ENCODE measurements around the gene APBA2.

Gene APBA2

DNA sequence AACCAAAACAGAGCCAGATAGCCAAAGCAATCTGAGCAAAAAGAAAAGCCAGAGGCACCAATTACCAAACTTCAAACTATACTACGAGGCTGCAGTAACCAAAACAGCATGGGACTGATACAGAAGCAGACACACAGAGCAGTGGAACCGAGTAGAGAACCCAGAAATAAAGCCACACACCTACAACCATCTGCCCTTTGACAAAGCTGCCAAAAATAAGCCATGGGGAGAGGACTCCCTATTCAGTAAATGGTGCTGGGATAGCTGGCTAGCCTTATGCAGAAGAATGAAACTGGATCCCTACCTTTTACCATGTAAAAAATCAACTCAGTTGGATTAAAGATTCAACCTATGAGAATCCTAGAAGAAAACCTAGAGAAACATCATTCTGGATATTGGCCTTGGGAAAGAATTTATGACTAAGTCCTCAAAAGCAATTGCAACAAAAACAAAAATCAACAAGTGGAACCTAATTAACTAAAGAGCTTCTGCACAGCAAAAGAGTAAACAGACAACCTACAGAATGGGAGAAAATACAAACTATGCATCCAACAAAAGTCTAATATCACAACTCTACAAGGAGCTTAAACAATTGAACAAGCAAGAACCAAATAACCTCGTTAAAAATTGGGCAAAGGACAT is 95.1 kb downstream of the APBA2 start:
- Histone ChIP-seq H4K20me1 (ENCODE audit: insufficient read depth, low read length) (no peaks in the 10 kb centered on the region), H3K27ac (ENCODE audit: low read length) (no peak overlapping the region)

DNA sequence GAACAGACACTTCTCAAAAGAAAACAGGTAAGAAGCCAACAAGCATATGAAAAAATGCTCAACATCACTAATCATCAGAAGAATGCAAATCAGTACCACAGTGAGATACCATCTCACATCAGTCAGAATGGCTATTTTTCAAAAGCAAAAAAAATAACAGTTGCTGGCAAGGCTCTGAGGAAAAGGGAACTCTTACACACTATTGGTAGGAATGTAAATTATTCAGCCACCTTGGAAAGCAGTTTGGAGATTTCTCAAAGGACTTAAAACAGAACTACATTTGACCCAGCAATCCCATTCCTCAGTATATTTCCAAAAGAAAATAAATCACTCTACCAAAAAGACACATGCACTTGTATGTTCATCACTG is 95.6 kb downstream of the APBA2 start:
- no peaks in the 10 kb centered on the region for H3K27me3 ChIP-seq (replicated peaks; ENCODE audit: insufficient read depth, low read length)
- no peaks in the 10 kb centered on the region for H3F3A ChIP-seq (ENCODE audit: insufficient read depth, low read length)
- TF ChIP-seq EZH2 (optimal IDR thresholded peaks at IDR 0.05; ENCODE audit: low read depth, low read length) = no peak
- TF ChIP-seq EZH2phosphoT487 (IDR thresholded peaks at IDR 0.05; ENCODE audit: low read length) = no peak
- no peaks in the 10 kb centered on the region for H3K9me2 ChIP-seq (replicated peaks; ENCODE audit: insufficient read depth, low read length)
- no peaks in the 10 kb centered on the region for H3K36me3 ChIP-seq (replicated peaks; ENCODE audit: insufficient read depth, low read length)
- H3K9me3 ChIP-seq (replicated peaks; ENCODE audit: insufficient read depth, low read length) = no peaks in the 10 kb centered on the region
- H3K27ac ChIP-seq (ENCODE audit: low read length) = no peak overlapping the region
- H3K4me3 ChIP-seq (ENCODE audit: low read length) = no peak overlapping the region
- no peaks in the 10 kb centered on the region for H3K4me1 ChIP-seq (ENCODE audit: low read length)
- H3K4me2 ChIP-seq (ENCODE audit: low read depth, low read length) = no peak overlapping the region
- no peak overlapping the region for H3K9ac ChIP-seq (ENCODE audit: low read length)
- H2AFZ ChIP-seq (ENCODE audit: low read length) = no peak overlapping the region
- no peaks in the 10 kb centered on the region for H4K20me1 ChIP-seq (ENCODE audit: insufficient read depth, low read length)
- DNase-seq = no peak
- H3K79me2 ChIP-seq (ENCODE audit: low read length) = no peaks in the 10 kb centered on the region

More for the DNA sequence above, 95.1 kb downstream of the APBA2 start:
- Histone ChIP-seq H3K4me2 (ENCODE audit: low read depth, low read length) (no peak overlapping the region), H3K36me3 (replicated peaks; ENCODE audit: insufficient read depth, low read length) (no peaks in the 10 kb centered on the region), H3F3A (ENCODE audit: insufficient read depth, low read length) (no peaks in the 10 kb centered on the region), H3K9me2 (replicated peaks; ENCODE audit: insufficient read depth, low read length) (no peaks in the 10 kb centered on the region), H3K9me3 (replicated peaks; ENCODE audit: insufficient read depth, low read length) (no peaks in the 10 kb centered on the region), H3K9ac (ENCODE audit: low read length) (no peak overlapping the region), H3K4me1 (ENCODE audit: low read length) (no peaks in the 10 kb centered on the region), H2AFZ (ENCODE audit: low read length) (no peak overlapping the region), H3K27me3 (replicated peaks; ENCODE audit: insufficient read depth, low read length) (no peaks in the 10 kb centered on the region), H3K79me2 (ENCODE audit: low read length) (no peaks in the 10 kb centered on the region), H3K4me3 (ENCODE audit: low read length) (no peak overlapping the region)
- no peak for DNase-seq
- TF ChIP-seq EZH2 (optimal IDR thresholded peaks at IDR 0.05; ENCODE audit: low read depth, low read length) = no peak
- no peak for TF ChIP-seq EZH2phosphoT487 (IDR thresholded peaks at IDR 0.05; ENCODE audit: low read length)
- TF ChIP-seq, protein P1, sequence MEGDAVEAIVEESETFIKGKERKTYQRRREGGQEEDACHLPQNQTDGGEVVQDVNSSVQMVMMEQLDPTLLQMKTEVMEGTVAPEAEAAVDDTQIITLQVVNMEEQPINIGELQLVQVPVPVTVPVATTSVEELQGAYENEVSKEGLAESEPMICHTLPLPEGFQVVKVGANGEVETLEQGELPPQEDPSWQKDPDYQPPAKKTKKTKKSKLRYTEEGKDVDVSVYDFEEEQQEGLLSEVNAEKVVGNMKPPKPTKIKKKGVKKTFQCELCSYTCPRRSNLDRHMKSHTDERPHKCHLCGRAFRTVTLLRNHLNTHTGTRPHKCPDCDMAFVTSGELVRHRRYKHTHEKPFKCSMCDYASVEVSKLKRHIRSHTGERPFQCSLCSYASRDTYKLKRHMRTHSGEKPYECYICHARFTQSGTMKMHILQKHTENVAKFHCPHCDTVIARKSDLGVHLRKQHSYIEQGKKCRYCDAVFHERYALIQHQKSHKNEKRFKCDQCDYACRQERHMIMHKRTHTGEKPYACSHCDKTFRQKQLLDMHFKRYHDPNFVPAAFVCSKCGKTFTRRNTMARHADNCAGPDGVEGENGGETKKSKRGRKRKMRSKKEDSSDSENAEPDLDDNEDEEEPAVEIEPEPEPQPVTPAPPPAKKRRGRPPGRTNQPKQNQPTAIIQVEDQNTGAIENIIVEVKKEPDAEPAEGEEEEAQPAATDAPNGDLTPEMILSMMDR (IDR thresholded peaks at IDR 0.05; ENCODE audit: low read length) = no peak

DNA sequence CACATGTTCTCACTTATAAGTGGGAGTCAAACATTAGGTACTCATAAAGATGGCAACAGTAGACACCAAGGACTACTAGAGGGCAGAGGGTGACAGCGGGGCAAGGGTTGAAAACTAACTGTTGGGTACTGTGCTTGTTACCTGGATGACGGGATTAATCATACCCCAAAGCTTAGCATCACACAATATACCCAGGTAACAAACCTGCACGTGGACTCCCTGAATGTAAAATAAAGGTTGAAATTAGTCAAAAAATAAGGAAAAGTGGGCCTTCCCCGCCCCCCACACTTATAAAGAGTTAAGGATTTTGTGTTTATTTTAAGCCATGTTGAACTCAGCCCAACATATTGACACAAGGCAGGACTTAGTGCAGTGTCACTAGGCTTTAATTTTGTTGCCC is 96.1 kb downstream of the APBA2 start:
- H3K4me3 ChIP-seq (ENCODE audit: low read length) = no peak overlapping the region
- H3K27me3 ChIP-seq (replicated peaks; ENCODE audit: insufficient read depth, low read length) = no peaks in the 10 kb centered on the region
- no peak for DNase-seq
- no peaks in the 10 kb centered on the region for H3K36me3 ChIP-seq (replicated peaks; ENCODE audit: insufficient read depth, low read length)
- H2AFZ ChIP-seq (ENCODE audit: low read length) = no peak overlapping the region
- no peak overlapping the region for H3K4me2 ChIP-seq (ENCODE audit: low read depth, low read length)
- no peaks in the 10 kb centered on the region for H3F3A ChIP-seq (ENCODE audit: insufficient read depth, low read length)
- no peak overlapping the region for H3K9ac ChIP-seq (ENCODE audit: low read length)
- H4K20me1 ChIP-seq (ENCODE audit: insufficient read depth, low read length) = no peaks in the 10 kb centered on the region
- TF ChIP-seq EZH2 (optimal IDR thresholded peaks at IDR 0.05; ENCODE audit: low read depth, low read length) = no peak
- TF ChIP-seq, protein P1 (IDR thresholded peaks at IDR 0.05; ENCODE audit: low read length) = no peak
- TF ChIP-seq EZH2phosphoT487 (IDR thresholded peaks at IDR 0.05; ENCODE audit: low read length) = no peak
- no peaks in the 10 kb centered on the region for H3K9me2 ChIP-seq (replicated peaks; ENCODE audit: insufficient read depth, low read length)
- no peaks in the 10 kb centered on the region for H3K79me2 ChIP-seq (ENCODE audit: low read length)
- H3K27ac ChIP-seq (ENCODE audit: low read length) = no peak overlapping the region
- H3K4me1 ChIP-seq (ENCODE audit: low read length) = no peaks in the 10 kb centered on the region
- no peaks in the 10 kb centered on the region for H3K9me3 ChIP-seq (replicated peaks; ENCODE audit: insufficient read depth, low read length)

DNA sequence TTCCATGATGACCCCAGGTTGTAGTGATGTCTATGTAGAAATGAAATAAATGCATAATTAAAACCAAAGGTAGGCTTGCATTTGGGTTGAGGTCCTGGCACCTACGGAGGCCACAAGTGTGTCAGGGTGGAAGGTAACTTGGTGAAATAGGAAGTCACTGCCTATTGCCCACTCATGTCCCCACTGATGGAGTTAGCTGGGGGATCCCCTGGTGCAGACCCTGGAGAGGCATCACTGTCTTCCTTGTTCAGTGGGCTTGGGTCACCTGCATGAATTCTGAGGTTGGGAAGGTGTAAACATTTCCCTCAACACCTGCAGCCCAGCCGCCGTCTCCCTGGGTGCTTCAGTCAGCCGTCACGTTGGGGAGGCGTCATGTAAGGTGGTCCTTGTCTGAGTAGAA is 97.1 kb downstream of the APBA2 start:
- Histone ChIP-seq H3K9me3 (replicated peaks; ENCODE audit: insufficient read depth, low read length) (no peaks in the 10 kb centered on the region), H3K4me2 (ENCODE audit: low read depth, low read length) (no peak overlapping the region), H3K9me2 (replicated peaks; ENCODE audit: insufficient read depth, low read length) (no peaks in the 10 kb centered on the region), H3F3A (ENCODE audit: insufficient read depth, low read length) (no peaks in the 10 kb centered on the region), H3K27me3 (replicated peaks; ENCODE audit: insufficient read depth, low read length) (no peaks in the 10 kb centered on the region), H3K4me1 (ENCODE audit: low read length) (no peaks in the 10 kb centered on the region), H2AFZ (ENCODE audit: low read length) (no peak overlapping the region), H3K79me2 (ENCODE audit: low read length) (no peaks in the 10 kb centered on the region), H3K9ac (ENCODE audit: low read length) (no peak overlapping the region), H3K4me3 (ENCODE audit: low read length) (no peak overlapping the region), H3K36me3 (replicated peaks; ENCODE audit: insufficient read depth, low read length) (no peaks in the 10 kb centered on the region), H3K27ac (ENCODE audit: low read length) (no peak overlapping the region), H4K20me1 (ENCODE audit: insufficient read depth, low read length) (no peaks in the 10 kb centered on the region)
- DNase-seq = no peak
- TF ChIP-seq EZH2 (optimal IDR thresholded peaks at IDR 0.05; ENCODE audit: low read depth, low read length) = no peak
- TF ChIP-seq, protein P1 (IDR thresholded peaks at IDR 0.05; ENCODE audit: low read length) = no peak
- no peak for TF ChIP-seq EZH2phosphoT487 (IDR thresholded peaks at IDR 0.05; ENCODE audit: low read length)

Measured in MM.1S (cell line).